Calu3 (cell line): ENCODE measurements around the gene CASP10. TPM values are rescaled to one million over a fixed set of nuclear protein-coding genes. Genes with fewer than 3 reads are reported as not detected.

Experiments
- BruUV-seq: library from RNA; stranded (reverse); fragments of 400-500 nt; replicated peaks from 2 replicates; lab custom pipeline; 2021; lab: Mats Ljungman, UMichigan
- CTCF ChIA-PET: fragments of 300-600 bp; sonication (Branson Sonifier 250); formaldehyde crosslinking; loops from one replicate; lab custom pipeline; 2022; ENCODE audit warnings: antibody characterized with exemption; lab: Charles Lee
- DNase-seq: peaks from one replicate; pipeline ENCODE4 v3.0.0; 2022
- H3K27ac Mint-ChIP-seq: one replicate; pipeline ENCODE4 v1.8.0; 2022; ENCODE audit warnings: mixed read lengths; ENCODE audit not compliant: unreplicated experiment
- H3K27me3 Mint-ChIP-seq: one replicate; pipeline ENCODE4 v1.8.0; 2022; ENCODE audit warnings: mixed read lengths; ENCODE audit not compliant: unreplicated experiment
- H3K36me3 Mint-ChIP-seq: one replicate; pipeline ENCODE4 v1.8.0; 2022; ENCODE audit warnings: mild to moderate bottlenecking, moderate library complexity, mixed read lengths; ENCODE audit not compliant: insufficient read depth, unreplicated experiment
- H3K4me1 Mint-ChIP-seq: one replicate; pipeline ENCODE4 v1.8.0; 2022; ENCODE audit warnings: mild to moderate bottlenecking, low read depth, mixed read lengths; ENCODE audit not compliant: unreplicated experiment
- H3K4me3 Mint-ChIP-seq: one replicate; pipeline ENCODE4 v1.8.0; 2022; ENCODE audit warnings: mild to moderate bottlenecking, low read depth, moderate library complexity, mixed read lengths; ENCODE audit not compliant: unreplicated experiment
- H3K9me3 Mint-ChIP-seq: one replicate; pipeline ENCODE4 v1.8.0; 2022; ENCODE audit warnings: low read depth, mixed read lengths; ENCODE audit not compliant: unreplicated experiment
- CTCF ChIP-seq: fragments of 200-600 bp; IDR thresholded peaks from one replicate; pipeline ENCODE4 v1.8.0; 2022; ENCODE audit warnings: antibody characterized with exemption; ENCODE audit not compliant: unreplicated experiment
- intact Hi-C: fragments of 100-400 bp; cut with micrococcal nuclease; formaldehyde crosslinking; loops from one replicate; pipeline ENCODE4 v1.10.0; 2022; ENCODE audit not compliant: unreplicated experiment
- total RNA-seq: library from RNA; stranded (reverse); gene quantifications from 2 replicates; pipeline ENCODE4 v1.2.3, GENCODE V29; 2022

CASP10 gene
- total RNA-seq, 1 experiment from 2014 or later, result 21.4 TPM

GRCh38 chr2:201218780-201219179 lies 35.8 kb downstream of the CASP10 start:
- no peaks in the 10 kb centered on the region for H3K9me3 Mint-ChIP-seq
- no peaks in the 10 kb centered on the region for H3K27me3 Mint-ChIP-seq
- TF ChIP-seq CTCF, result no peak
- BruUV-seq, result no TSS peak
- intact Hi-C loops, result no loop called here
- H3K4me3 Mint-ChIP-seq, result no peak overlapping the region
- no peak for DNase-seq
- no peak overlapping the region for H3K27ac Mint-ChIP-seq
- peaks cover 22% of the 10 kb centered on the region for H3K4me1 Mint-ChIP-seq
- CTCF ChIA-PET, result no interaction called here
- peaks cover 14% of the 10 kb centered on the region for H3K36me3 Mint-ChIP-seq

DNA sequence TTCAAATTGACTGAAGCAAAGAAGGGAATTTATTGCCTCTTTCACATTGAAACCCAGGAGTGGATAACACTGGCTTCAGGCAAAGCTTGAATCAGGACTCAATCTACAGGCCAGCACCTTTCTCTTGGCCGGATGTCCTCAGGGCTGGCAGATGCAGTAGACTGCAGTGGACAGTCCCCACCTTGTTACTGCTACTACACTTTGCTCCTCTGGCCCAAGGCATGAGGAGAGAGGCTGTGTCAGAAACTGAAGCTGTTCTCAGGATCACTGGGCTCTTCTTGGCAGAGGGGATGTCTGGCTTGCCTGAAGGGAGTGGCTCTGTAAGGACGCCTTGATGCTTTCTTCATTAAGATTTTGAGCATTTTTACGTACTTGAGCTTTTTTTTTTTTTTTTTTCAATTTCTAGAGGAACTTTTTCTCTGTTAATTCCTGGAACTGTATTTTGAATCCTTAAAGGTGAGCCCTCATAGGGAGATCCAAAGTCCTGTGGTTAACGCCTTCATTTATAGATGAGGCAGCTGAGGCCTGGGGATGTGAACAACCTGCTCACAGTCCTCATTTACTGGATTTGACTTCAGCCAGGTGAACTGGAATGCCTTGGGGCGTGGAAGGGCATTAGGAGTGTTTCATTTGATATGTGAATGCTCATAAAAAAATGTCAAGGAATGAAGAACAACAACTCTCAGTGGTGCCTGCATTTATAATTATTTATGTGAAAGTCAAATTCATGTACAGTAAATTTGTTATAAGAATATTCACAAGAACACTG lies 36.6 kb downstream of the CASP10 start:
- Mint-ChIP-seq H3K4me3 (no peak overlapping the region), H3K9me3 (no peaks in the 10 kb centered on the region), H3K27me3 (no peaks in the 10 kb centered on the region), H3K4me1 (peaks cover 22% of the 10 kb centered on the region), H3K36me3 (peaks cover 14% of the 10 kb centered on the region), H3K27ac (no peak overlapping the region)
- DNase-seq, result no peak
- CTCF ChIA-PET, result interaction anchor here (0.5 to 2.5 kb wide), 7 partner anchors 13 to 261 kb away, joined by 3 to 25 read pairs (median 5); partner anchors contain the start of genes CASP8, STRADB and TRAK2
- intact Hi-C loops, result no loop called here
- TF ChIP-seq CTCF, result no peak
- no TSS peak for BruUV-seq

DNA sequence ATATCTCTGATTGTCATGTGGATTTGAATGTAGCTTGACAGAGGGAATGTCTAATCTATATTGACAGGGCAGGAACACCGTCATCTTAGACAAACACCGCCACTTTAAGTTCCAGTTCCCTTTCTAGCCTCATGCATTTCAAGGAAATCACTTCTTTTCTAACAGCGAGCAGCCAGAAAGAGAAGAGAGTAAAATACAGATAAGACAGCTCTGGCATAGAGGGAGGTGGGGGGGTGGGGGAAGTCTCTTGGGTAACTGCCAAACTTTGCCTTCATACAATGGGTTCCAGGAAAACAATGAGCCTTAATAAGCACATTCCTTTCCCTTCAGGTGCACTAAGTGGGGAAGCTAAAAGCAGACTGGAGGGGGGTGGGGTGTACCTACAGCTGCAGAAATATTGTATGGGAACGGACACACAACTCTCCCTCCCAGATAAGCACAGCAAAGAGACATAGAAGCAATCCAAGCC lies 37.2 kb downstream of the CASP10 start:
- TF ChIP-seq CTCF, result no peak
- Mint-ChIP-seq H3K4me1 (peaks cover 22% of the 10 kb centered on the region), H3K4me3 (no peak overlapping the region), H3K36me3 (peaks cover 17% of the 10 kb centered on the region), H3K9me3 (no peaks in the 10 kb centered on the region), H3K27ac (peak overlapping the region; percentile 67), H3K27me3 (no peaks in the 10 kb centered on the region)
- DNase-seq, result peak; percentile 32
- CTCF ChIA-PET, result interaction anchor here (0.5 to 2.5 kb wide), 6 partner anchors 12 to 262 kb away, joined by 3 to 25 read pairs (median 6); partner anchors contain the start of genes CASP8, STRADB and TRAK2
- intact Hi-C loops, result no loop called here
- no TSS peak for BruUV-seq

- H3K27me3 Mint-ChIP-seq, result no peaks in the 10 kb centered on the region
- CTCF ChIA-PET, result interaction anchor here (0.7 kb wide), 1 partner anchor 9 kb away, joined by 3 read pairs; no protein-coding TSS in a partner anchor
- H3K4me1 Mint-ChIP-seq, result peaks cover 30% of the 10 kb centered on the region
- H3K36me3 Mint-ChIP-seq, result peaks cover 15% of the 10 kb centered on the region
- intact Hi-C loops, result loop anchor here (1.0 kb wide), 1 partner anchor 31 kb away; no protein-coding TSS in a partner anchor
- no peak for DNase-seq
- no peak overlapping the region for H3K4me3 Mint-ChIP-seq
- BruUV-seq, result no TSS peak
- H3K9me3 Mint-ChIP-seq, result no peaks in the 10 kb centered on the region
- no peak overlapping the region for H3K27ac Mint-ChIP-seq
- no peak for TF ChIP-seq CTCF
Observed at GRCh38 chr2:201223089-201224073, 40.4 kb downstream of the CASP10 start.
